Mononuclear cell (primary cell): ENCODE data around the gene PIGM. TPM values are rescaled to one million over a fixed set of nuclear protein-coding genes. Genes with fewer than 3 reads are reported as not detected.

Experiments
- H3K27me3 ChIP-seq: 2 replicates; pipeline ENCODE4 v1.6.0; 2011; ENCODE audit warnings: low read length, control low read depth; ENCODE audit not compliant: insufficient read depth
- H3K4me1 ChIP-seq: 2 replicates; pipeline ENCODE4 v1.5.1; 2011; ENCODE audit warnings: mild to moderate bottlenecking, low read length, control low read depth; ENCODE audit not compliant: insufficient read depth
- H3K4me3 ChIP-seq: 2 replicates; pipeline ENCODE4 v1.5.1; 2011; ENCODE audit warnings: mild to moderate bottlenecking, low read length, moderate library complexity
- H3K9me3 ChIP-seq: 2 replicates; pipeline ENCODE4 v1.5.1; 2011; ENCODE audit warnings: low read depth, mild to moderate bottlenecking, control low read depth, low read length
- total RNA-seq: library from RNA; depleted of rRNA; stranded (reverse); fragments of >200 nt; gene quantifications from one replicate; pipeline ENCODE4 v1.2.3, GENCODE V29; 2012

Gene PIGM
- total RNA-seq, 1 donor = 1.6 TPM

DNA sequence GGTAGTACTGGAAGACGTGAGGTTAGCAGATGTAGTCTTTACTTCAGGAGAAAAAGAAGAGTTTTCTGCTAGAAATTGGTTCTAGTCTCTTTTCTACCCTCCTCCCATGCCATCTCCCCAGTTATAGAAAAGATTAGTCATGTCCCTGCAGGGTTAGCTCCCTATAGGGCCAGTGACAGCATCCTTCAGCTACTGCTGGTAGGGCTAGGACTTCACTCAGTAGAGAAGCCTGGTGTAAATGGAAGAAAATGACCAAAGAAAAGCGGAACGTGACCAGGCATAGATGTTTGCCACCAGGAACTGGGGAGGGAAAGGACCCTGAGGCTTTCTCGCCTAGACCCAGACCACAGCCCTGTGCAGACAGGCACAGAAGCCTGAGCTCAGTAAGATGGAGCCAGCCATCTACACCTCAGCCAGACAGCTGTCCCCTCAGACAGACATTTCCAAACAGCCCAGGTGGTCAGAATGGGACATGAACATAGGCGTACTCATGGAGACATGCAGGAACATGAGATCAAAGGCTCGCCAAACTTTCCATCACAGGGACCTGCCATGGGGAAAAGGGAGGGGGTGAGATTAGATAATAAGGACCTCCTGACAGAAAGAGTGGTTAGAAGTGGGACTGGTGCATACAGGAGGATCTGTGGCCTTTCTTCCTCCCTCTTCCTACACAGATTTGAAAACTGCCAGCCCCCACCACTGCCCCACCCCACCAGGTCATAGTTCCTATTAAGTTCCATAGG is 54.3 kb downstream of the PIGM start:
- Histone ChIP-seq H3K4me1 (no peaks in the 10 kb centered on the region), H3K27me3 (peaks cover 5% of the 10 kb centered on the region), H3K4me3 (no peak overlapping the region), H3K9me3 (no peaks in the 10 kb centered on the region)

Other genes with a start within 250 kb of the PIGM start
- 15.2 TPM for gene FCRL6, start 229.6 kb downstream of the PIGM start, total RNA-seq
- 0.84 TPM for gene SLAMF8, start 205.1 kb downstream of the PIGM start, total RNA-seq
- gene VSIG8, start 169.3 kb downstream of the PIGM start, total RNA-seq = 0.10 TPM
- gene CFAP45, start 131.8 kb downstream of the PIGM start, total RNA-seq = 2.4 TPM
- gene TAGLN2, start 106.5 kb downstream of the PIGM start, total RNA-seq = 397 TPM
- not detected for gene IGSF9, start 86.4 kb downstream of the PIGM start, total RNA-seq
- gene SLAMF9, start 77.8 kb downstream of the PIGM start, total RNA-seq = 0.63 TPM
- gene KCNJ10, start 38.2 kb upstream of the PIGM start, total RNA-seq = not detected
- gene KCNJ9, start 49.5 kb upstream of the PIGM start, total RNA-seq = not detected
- 12.9 TPM for gene IGSF8, start 66.6 kb upstream of the PIGM start, total RNA-seq
- 0.10 TPM for gene ATP1A2, start 83.8 kb upstream of the PIGM start, total RNA-seq
- gene ATP1A4, start 119.6 kb upstream of the PIGM start, total RNA-seq = under 0.01 TPM
- not detected for gene CASQ1, start 158.6 kb upstream of the PIGM start, total RNA-seq
- gene PEA15, start 173.4 kb upstream of the PIGM start, total RNA-seq = 40.9 TPM
- gene DCAF8, start 230.6 kb upstream of the PIGM start, total RNA-seq = 115 TPM